Neuron (in vitro differentiated cells): Measurements from ENCODE around the gene CIITA.
"Not testable (repeated sequence)": the region's sequence is repeated elsewhere in the genome, so short reads cannot be mapped to it uniquely, and the experiment has no call there.

ENCODE experiments used
- H2AFZ ChIP-seq: one replicate; pipeline ENCODE4 v1.6.1; 2013; ENCODE audit warnings: low read depth, mild to moderate bottlenecking, inconsistent platforms, low read length, moderate library complexity
- H3K27me3 ChIP-seq: one replicate; pipeline ENCODE4 v1.6.1; 2013; ENCODE audit warnings: low read length; ENCODE audit not compliant: insufficient read depth
- H3K36me3 ChIP-seq: one replicate; pipeline ENCODE4 v1.6.1; 2013; ENCODE audit warnings: low read length; ENCODE audit not compliant: insufficient read depth
- H3K4me1 ChIP-seq: one replicate; pipeline ENCODE4 v1.6.1; 2013; ENCODE audit warnings: low read length; ENCODE audit not compliant: insufficient read depth
- H3K4me3 ChIP-seq: 2 replicates; pipeline ENCODE4 v1.5.1; 2013; ENCODE audit warnings: mild to moderate bottlenecking, low read length, moderate library complexity
- H3K9me3 ChIP-seq: one replicate; pipeline ENCODE4 v1.6.1; 2013; ENCODE audit warnings: low read length

CIITA gene

DNA sequence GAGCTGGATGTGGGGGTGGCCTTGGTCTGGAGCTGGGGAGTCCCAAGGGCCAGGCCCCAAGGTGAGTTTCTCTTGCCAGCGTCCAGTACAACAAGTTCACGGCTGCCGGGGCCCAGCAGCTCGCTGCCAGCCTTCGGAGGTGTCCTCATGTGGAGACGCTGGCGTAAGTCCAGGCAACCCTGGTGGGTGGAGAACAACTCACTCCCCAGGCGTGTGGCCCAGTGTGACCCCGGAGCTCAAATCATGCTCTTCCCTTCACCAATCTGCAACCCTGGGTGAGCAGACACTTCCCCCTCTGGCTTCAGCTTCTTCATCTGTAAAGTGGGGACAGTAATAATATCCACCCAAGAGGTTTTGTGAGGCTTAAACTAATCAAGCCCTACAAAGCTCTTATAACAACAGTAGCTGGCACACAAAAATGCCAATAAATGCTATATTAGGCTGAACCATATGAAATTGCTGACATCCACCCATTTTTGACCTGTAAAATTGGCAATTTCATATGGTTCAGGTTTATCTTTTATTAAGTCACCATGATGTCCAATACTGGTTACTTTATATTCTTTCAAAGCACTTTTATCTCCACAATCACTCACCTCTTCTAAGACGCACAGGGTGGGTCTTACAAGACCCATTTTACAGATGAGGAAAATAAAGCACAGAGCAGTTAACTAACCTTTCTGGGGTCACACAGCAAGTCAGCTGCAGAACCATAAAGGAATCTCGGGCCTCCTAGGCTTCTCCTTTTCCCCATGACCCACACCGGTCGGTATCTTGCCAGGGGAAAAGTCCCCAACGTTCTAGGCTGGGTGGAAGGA lies 45.5 kb downstream of the CIITA start:
- Histone ChIP-seq H3K36me3 (peaks cover 8% of the 10 kb centered on the region), H3K27me3 (no peaks in the 10 kb centered on the region), H3K4me3 (no peak overlapping the region), H3K4me1 (no peaks in the 10 kb centered on the region), H3K9me3 (no peaks in the 10 kb centered on the region), H2AFZ (no peak overlapping the region)

DNA sequence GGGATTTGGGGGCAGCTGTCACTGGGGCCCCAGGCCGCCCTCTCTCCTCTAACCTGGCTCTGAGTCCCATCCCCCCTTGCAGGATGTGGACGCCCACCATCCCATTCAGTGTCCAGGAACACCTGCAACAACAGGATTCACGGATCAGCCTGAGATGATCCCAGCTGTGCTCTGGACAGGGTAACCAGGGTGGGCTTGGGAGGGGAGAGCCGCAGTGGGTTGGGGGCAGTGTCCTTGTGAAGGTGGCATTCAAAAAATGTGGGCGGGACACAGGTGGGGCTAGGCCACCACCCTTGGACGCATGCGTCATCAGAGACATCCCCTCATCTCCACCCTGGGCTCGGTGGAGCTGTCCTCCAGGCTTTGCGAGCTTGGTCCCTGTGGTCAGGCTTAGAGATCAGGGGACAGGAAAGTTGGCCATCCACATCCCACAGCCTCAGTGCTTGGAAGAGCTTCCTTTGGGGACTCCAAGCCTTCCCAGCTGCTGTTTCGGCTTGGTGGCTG lies 46.2 kb downstream of the CIITA start:
- Histone ChIP-seq H3K9me3 (no peaks in the 10 kb centered on the region), H3K27me3 (no peaks in the 10 kb centered on the region), H3K4me3 (no peak overlapping the region), H3K4me1 (no peaks in the 10 kb centered on the region), H2AFZ (no peak overlapping the region), H3K36me3 (peaks cover 15% of the 10 kb centered on the region)

GRCh38 chr16:10923650-10924214 lies 46.7 kb downstream of the CIITA start:
- Histone ChIP-seq H3K9me3 (no peaks in the 10 kb centered on the region), H3K27me3 (no peaks in the 10 kb centered on the region), H2AFZ (no peak overlapping the region), H3K4me3 (no peak overlapping the region), H3K36me3 (peaks cover 18% of the 10 kb centered on the region), H3K4me1 (no peaks in the 10 kb centered on the region)

DNA sequence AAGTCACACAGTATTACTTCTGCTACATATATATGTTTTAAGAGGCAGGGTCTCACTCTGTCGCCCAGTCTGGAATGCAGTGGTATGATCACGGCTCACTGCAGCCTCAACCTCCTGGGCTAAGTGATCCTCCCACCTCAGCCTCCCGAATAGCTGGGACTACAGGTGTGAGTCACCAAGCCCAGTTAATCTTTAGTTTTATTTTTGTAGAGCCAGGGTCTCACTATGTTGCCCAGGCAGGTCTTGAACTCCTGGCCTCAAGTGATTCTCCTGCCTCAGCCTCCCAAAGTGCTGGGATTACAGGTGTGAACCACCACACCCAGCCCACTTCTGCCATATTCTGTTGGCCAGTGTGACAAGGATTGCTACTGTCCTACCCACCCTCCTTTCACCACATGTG lies 48.3 kb downstream of the CIITA start:
- not testable (repeated sequence) for H3K4me3 ChIP-seq, H3K9me3 ChIP-seq, H3K4me1 ChIP-seq, H3K27me3 ChIP-seq, H2AFZ ChIP-seq
- peaks cover 20% of the 10 kb centered on the region for H3K36me3 ChIP-seq

- H3K27me3 ChIP-seq, result no peaks in the 10 kb centered on the region
- H2AFZ ChIP-seq, result no peak overlapping the region
- H3K36me3 ChIP-seq, result peaks cover 22% of the 10 kb centered on the region
- H3K4me3 ChIP-seq, result no peak overlapping the region
- H3K4me1 ChIP-seq, result no peaks in the 10 kb centered on the region
- no peaks in the 10 kb centered on the region for H3K9me3 ChIP-seq
Measured at GRCh38 chr16:10926094-10926493, 49.1 kb downstream of the CIITA start.

DNA sequence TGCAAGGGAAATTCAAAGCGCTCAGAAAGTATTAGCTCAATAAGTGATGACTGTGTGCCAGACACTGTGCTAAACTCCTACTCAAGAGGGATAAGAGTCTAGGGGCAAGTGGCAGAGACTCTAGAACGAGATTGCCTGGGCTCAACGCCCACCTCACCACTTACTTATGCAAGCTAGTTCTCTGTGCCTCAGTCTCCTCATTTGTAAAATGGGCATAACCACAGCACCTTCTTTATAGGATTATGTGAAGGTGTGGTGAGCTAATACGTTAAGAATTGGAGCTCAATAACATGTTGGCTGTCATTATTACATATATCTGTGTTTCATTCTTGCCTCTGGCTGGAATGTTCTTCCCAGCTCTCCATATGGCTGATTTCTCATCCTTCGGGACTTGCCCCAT lies 49.9 kb downstream of the CIITA start:
- no peak overlapping the region for H2AFZ ChIP-seq
- peaks cover 22% of the 10 kb centered on the region for H3K36me3 ChIP-seq
- H3K4me3 ChIP-seq, result no peak overlapping the region
- no peaks in the 10 kb centered on the region for H3K27me3 ChIP-seq
- no peaks in the 10 kb centered on the region for H3K4me1 ChIP-seq
- H3K9me3 ChIP-seq, result no peaks in the 10 kb centered on the region

- Histone ChIP-seq H3K36me3 (peaks cover 22% of the 10 kb centered on the region), H3K27me3 (no peaks in the 10 kb centered on the region), H3K4me3 (no peak overlapping the region), H2AFZ (no peak overlapping the region), H3K9me3 (no peaks in the 10 kb centered on the region), H3K4me1 (no peaks in the 10 kb centered on the region)
Measured at GRCh38 chr16:10927497-10928112, 50.6 kb downstream of the CIITA start.

DNA sequence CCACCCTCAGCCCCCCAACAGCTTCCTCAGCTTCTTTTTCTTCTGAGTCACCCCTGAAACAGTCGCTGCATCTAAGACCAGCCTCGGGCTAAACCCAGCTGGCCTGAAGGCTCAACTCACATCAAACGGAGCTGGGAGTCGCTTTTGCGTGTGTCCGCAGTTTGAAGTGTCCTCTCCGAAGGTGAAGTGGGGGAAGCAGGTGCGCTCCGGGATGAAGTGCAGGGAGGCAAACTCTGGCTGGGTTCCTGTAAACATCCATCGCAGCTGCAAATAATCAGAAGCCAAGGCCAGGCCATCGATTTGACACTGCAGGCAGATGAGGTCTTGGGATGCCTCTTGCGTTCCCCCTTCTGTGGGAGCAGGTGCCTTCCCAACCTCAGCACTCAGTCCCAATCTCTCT lies 52.1 kb downstream of the CIITA start:
- not testable (repeated sequence) for H3K27me3 ChIP-seq, H2AFZ ChIP-seq, H3K4me1 ChIP-seq, H3K4me3 ChIP-seq, H3K9me3 ChIP-seq
- peaks cover 26% of the 10 kb centered on the region for H3K36me3 ChIP-seq

DNA sequence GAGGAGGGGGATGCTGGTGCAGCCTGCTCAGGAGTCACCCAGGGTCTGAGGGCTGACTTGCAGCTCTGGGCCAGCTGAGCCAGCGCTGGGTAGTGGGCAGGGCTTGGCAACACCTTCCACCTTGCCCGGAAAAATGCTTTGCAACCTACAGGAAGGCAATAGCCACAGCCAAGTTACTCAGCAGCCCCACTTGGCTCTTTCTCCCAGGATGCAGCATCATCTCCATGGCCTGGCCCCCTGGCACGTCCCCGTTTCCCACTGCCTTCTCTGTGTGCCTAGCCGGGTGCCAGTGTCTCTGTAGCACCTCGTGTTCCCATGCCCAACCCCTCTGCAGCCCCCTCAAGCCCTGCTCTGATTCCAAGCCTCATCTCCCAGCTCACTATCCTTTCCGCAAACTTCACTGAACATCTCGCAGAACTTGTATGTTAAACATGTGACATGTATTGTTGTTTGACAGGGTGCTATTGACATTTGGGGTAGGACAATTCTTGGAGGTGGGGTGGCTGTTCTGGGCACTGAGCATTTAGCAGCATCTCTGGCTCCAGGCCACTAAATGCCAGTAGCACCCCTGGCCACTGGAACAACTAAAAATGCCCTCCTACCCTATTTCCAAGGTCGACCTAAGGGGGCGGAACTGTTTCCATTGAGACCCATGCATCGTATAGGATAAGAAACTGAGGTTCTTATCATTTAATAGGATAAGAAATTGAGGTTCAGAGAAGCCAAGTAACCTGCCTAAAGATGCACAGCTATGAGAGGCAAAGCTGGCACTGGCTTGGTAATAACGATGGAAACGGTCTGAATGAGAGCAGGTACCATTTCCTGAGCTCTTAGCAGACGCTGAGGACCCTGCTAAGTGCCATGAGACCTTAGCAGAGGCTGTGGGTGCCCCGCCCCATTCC lies 53.1 kb downstream of the CIITA start:
- Histone ChIP-seq H3K9me3 (no peaks in the 10 kb centered on the region), H3K27me3 (no peaks in the 10 kb centered on the region), H3K36me3 (peaks cover 26% of the 10 kb centered on the region), H3K4me1 (no peaks in the 10 kb centered on the region), H3K4me3 (no peak overlapping the region), H2AFZ (no peak overlapping the region)

DNA sequence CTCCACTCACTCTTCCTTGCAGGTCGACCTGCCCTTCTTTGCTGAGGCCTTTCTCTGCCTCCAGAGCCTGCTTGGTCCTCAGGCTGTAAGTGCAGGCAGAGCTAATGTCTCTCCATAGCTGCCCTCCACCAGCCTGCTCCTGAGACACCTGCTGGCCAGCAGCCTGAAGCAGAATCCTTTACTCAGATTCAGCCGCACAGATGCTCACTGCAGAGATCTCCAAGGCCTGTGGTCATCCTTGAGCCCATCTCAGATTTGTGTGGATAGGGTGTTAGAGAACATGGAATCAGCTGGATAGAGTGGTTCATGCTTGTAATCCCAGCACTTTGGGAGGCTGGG lies 53.7 kb downstream of the CIITA start:
- Histone ChIP-seq H3K4me1 (no peaks in the 10 kb centered on the region), H3K27me3 (no peaks in the 10 kb centered on the region), H3K9me3 (no peaks in the 10 kb centered on the region), H3K36me3 (peaks cover 26% of the 10 kb centered on the region), H3K4me3 (no peak overlapping the region), H2AFZ (no peak overlapping the region)

- peaks cover 25% of the 10 kb centered on the region for H3K36me3 ChIP-seq
- H3K4me3 ChIP-seq, result no peak overlapping the region
- no peak overlapping the region for H2AFZ ChIP-seq
- no peaks in the 10 kb centered on the region for H3K27me3 ChIP-seq
- no peaks in the 10 kb centered on the region for H3K9me3 ChIP-seq
- H3K4me1 ChIP-seq, result no peaks in the 10 kb centered on the region
Measured at GRCh38 chr16:10931134-10931533, 54.1 kb downstream of the CIITA start.

DNA sequence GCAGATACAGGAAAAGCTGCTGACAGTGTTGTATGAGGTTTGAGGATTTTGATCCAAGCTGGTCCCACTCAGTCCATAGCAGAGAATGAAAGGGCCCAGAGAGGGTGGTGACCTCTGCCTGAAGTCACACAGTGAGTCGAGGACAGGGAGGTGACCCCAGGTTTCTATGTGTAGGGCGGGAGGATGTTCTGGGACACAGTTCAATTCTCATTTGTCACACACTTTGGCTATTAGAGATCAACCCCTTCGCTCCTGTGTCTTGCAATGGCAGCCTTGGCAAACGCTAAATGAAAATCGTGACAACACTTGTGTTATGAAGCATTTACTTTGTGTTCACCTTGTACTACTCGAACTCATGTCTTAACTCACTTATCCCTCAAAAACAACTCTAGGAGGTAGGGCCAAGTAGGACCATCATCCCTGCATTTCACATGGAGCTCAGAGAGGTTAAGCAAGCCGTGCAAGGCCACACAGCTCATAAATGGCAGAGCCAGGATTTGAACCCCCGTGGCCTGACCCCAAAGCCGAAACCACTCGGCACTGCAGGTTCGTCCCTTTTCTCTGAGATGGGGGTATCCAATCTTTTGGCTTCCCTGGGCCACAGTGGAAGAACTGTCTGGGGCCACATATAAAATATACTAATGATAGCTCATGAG lies 55.1 kb downstream of the CIITA start:
- Histone ChIP-seq H3K4me3 (no peak overlapping the region), H2AFZ (no peak overlapping the region), H3K36me3 (peaks cover 22% of the 10 kb centered on the region), H3K9me3 (no peaks in the 10 kb centered on the region), H3K27me3 (no peaks in the 10 kb centered on the region), H3K4me1 (no peaks in the 10 kb centered on the region)
